Fibroblast of villous mesenchyme (primary cell): ENCODE results near the gene PDIA5. TPM values are rescaled to one million over a fixed set of nuclear protein-coding genes. Genes with fewer than 3 reads are reported as not detected.

Experiments
- DNase-seq: peaks from one replicate; pipeline ENCODE4 v3.0.0-alpha.2; 2010; ENCODE audit warnings: low read depth
- H3K4me3 ChIP-seq: 2 replicates; pipeline ENCODE4 v1.5.1; 2011; ENCODE audit warnings: low read depth, mild to moderate bottlenecking, low read length
- total RNA-seq: library from RNA; depleted of rRNA; stranded (reverse); fragments of >200 nt; gene quantifications from 2 replicates; pipeline ENCODE4 v1.2.3, GENCODE V29; 2012
- TF ChIP-seq, protein P1 (sequence below): IDR thresholded peaks from 2 replicates; pipeline ENCODE4 v1.5.1; 2012; ENCODE audit warnings: low read depth, mild to moderate bottlenecking, low read length; ENCODE audit not compliant: insufficient read depth

The PDIA5 gene
- total RNA-seq, 1 donor: 43.6 TPM

DNA sequence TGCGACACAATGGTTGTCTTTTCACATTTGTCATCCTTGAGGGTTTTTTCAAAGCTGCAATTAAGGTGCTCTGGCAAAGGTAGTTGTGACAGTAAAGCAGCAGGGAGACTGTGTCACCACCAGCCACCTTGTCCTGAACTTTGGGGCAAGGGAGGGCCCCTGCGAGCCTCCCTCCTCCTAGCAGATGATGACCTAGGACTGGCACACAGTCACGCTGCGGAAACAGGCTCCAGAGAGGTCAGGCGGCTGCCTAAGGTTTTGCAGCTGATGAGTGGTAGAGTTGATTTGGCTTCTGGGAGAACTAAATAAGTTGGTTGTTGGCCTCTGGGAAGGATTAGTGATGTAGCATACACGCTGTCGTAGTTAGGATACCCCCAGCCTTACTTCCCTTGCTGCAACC, 62.7 kb downstream of the PDIA5 start:
- TF ChIP-seq, protein P1, sequence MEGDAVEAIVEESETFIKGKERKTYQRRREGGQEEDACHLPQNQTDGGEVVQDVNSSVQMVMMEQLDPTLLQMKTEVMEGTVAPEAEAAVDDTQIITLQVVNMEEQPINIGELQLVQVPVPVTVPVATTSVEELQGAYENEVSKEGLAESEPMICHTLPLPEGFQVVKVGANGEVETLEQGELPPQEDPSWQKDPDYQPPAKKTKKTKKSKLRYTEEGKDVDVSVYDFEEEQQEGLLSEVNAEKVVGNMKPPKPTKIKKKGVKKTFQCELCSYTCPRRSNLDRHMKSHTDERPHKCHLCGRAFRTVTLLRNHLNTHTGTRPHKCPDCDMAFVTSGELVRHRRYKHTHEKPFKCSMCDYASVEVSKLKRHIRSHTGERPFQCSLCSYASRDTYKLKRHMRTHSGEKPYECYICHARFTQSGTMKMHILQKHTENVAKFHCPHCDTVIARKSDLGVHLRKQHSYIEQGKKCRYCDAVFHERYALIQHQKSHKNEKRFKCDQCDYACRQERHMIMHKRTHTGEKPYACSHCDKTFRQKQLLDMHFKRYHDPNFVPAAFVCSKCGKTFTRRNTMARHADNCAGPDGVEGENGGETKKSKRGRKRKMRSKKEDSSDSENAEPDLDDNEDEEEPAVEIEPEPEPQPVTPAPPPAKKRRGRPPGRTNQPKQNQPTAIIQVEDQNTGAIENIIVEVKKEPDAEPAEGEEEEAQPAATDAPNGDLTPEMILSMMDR: no peak
- DNase-seq: no peak
- no peak overlapping the region for H3K4me3 ChIP-seq

DNA sequence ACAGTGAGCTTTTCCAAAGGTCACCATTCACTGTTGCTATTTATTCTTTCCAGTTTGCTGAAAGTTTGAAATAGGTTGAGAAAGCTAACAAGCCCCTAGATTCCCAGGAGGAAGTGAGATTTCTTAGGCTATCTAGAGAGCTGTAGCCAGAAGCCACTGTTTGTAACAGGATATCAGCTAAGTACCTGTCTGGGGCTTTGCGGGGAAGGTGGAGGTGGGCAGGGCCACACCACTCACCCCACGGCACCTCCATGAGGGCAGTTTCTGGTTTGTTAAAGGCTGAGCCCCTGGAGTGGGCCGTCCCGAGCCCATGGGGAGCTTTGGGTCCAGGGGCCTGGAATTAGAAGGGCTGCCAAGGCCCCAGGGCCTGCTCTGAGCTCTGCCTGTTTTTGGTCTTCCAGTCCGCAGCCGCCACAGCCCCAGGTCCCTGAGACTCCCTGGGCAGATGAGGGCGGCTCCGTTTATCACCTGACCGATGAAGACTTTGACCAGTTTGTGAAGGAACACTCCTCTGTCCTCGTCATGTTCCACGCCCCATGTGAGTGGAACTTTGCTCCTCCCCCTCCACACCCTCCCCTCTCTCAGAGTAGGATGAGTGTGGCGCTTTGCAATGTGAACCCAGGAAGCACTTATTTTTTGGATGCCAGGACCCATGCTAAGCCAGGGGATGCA, 63.4 kb downstream of the PDIA5 start:
- DNase-seq: no peak
- TF ChIP-seq, protein P1: no peak
- no peak overlapping the region for H3K4me3 ChIP-seq

DNA sequence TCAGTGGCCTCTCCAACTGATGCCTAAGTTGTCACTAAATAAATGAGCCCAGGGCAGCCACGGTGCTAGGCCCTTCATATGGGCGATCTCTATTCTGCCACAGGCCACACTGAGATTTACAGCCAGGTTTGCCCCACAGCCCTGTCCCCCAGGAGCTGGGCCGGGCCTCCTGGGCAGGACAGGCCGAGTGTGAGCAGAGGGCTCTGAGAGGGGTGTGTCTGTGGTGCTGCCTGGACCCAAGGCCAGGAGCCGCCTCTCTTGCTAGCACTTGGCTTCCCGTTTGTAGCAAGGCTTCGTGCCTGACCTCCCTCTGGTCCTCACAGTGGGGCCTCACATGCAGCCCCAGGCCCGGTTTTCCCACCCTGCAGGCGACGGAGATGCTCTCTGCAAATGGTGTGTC, 67.8 kb downstream of the PDIA5 start:
- no peak overlapping the region for H3K4me3 ChIP-seq
- DNase-seq: no peak
- TF ChIP-seq, protein P1: no peak

- H3K4me3 ChIP-seq: no peak overlapping the region
- DNase-seq: no peak
- TF ChIP-seq, protein P1: no peak
Measured at GRCh38 chr3:123137001-123137400, 70.2 kb downstream of the PDIA5 start.

- TF ChIP-seq, protein P1: no peak
- peak; percentile 48 for DNase-seq
Measured at GRCh38 chr3:123138839-123139444, 72.1 kb downstream of the PDIA5 start.

GRCh38 chr3:123139522-123139921, 72.7 kb downstream of the PDIA5 start:
- DNase-seq: no peak
- TF ChIP-seq, protein P1: no peak
- no peak overlapping the region for H3K4me3 ChIP-seq

More at GRCh38 chr3:123138839-123139444, 72.1 kb downstream of the PDIA5 start:
- no peak overlapping the region for H3K4me3 ChIP-seq

DNA sequence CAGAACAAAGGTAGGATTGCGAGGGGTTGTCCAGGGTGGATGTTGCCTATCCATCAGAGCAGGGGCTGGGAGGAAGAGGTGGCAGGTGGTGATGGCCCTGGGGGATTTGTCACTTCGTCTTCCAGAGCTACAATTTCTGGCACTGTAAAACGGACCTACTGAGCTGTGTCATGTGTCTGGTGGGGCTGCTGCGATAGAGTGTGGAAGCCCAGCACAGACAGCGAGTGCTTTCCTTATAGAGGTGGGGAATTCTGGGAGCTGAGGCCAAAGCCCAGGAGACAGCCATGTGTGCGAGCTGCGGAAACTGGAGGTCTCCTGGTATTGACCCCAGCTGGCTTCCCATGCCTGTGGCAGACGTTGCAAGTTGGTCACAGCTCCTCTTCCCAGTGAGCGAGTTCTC, 73.7 kb downstream of the PDIA5 start:
- H3K4me3 ChIP-seq: no peak overlapping the region
- TF ChIP-seq, protein P1: no peak
- DNase-seq: no peak
